OCI-LY3 (cell line): ENCODE results near the gene LAMB3.

Experiments
- H2AFZ ChIP-seq: fragments of 200-600, 300-600 bp; shearing (Covaris generic); 2 replicates; pipeline ENCODE4 v1.6.0; 2014; ENCODE audit warnings: antibody characterized with exemption, low read depth, low read length
- H3K27ac ChIP-seq: fragments of 200-600, 300-600 bp; sonication (generic); 2 replicates; pipeline ENCODE4 v1.5.1; 2014; ENCODE audit warnings: mild to moderate bottlenecking, low read length, moderate library complexity, mixed read lengths
- H3K27me3 ChIP-seq: fragments of 200-600, 300-600 bp; sonication (generic); 2 replicates; pipeline ENCODE4 v1.6.1; 2014; ENCODE audit warnings: low read depth, low read length, mixed read lengths
- H3K36me3 ChIP-seq: fragments of 200-600, 300-600 bp; sonication (generic); replicated peaks from 2 replicates; pipeline ENCODE3; 2014; ENCODE audit warnings: low read depth, low read length, mixed read lengths
- H3K4me1 ChIP-seq: fragments of 300-600, 200-600 bp; sonication (generic); 2 replicates; pipeline ENCODE4 v1.6.1; 2014; ENCODE audit warnings: low read length, mixed read lengths
- H3K4me2 ChIP-seq: fragments of 200-600, 300-600 bp; sonication (generic); 2 replicates; pipeline ENCODE4 v1.6.1; 2014; ENCODE audit warnings: low read length, mixed read lengths
- H3K4me3 ChIP-seq: fragments of 300-600, 200-600 bp; sonication (generic); 2 replicates; pipeline ENCODE4 v1.5.1; 2014; ENCODE audit warnings: antibody characterized with exemption, mild to moderate bottlenecking, low read length, moderate library complexity
- H3K79me2 ChIP-seq: fragments of 300-600, 200-600 bp; shearing (Covaris generic); 2 replicates; pipeline ENCODE4 v1.6.1; 2014; ENCODE audit warnings: mild to moderate bottlenecking, low read length, mixed read lengths
- H3K9ac ChIP-seq: fragments of 300-600, 200-600 bp; shearing (Covaris generic); 2 replicates; pipeline ENCODE4 v1.6.0; 2014; ENCODE audit warnings: mild to moderate bottlenecking, low read length, moderate library complexity
- H3K9me3 ChIP-seq: fragments of 200-600, 300-600 bp; shearing (Covaris generic); 2 replicates; pipeline ENCODE4 v1.6.1; 2014; ENCODE audit warnings: low read length, mixed read lengths; ENCODE audit not compliant: insufficient read depth
- H4K20me1 ChIP-seq: fragments of 200-600, 300-600 bp; sonication (generic); 2 replicates; pipeline ENCODE4 v1.6.1; 2016; ENCODE audit warnings: low read length, mixed read lengths; ENCODE audit not compliant: insufficient read depth
- CTCF ChIP-seq: fragments of 200-600, 300-600 bp; sonication (generic); IDR thresholded peaks from 2 replicates; pipeline ENCODE4 v1.5.1; 2014; ENCODE audit warnings: antibody characterized with exemption, low read length, low read depth
- EZH2phosphoT487 ChIP-seq: fragments of 200-600 bp; shearing (Covaris generic); IDR thresholded peaks from 2 replicates; pipeline ENCODE4 v1.6.1; 2018; ENCODE audit warnings: antibody characterized with exemption, mixed run types, low read depth

Gene LAMB3

GRCh38 chr1:209618291-209618690, 33.9 kb downstream of the LAMB3 start:
- Histone ChIP-seq H3K9me3 (no peaks in the 10 kb centered on the region), H3K79me2 (no peaks in the 10 kb centered on the region), H4K20me1 (no peaks in the 10 kb centered on the region), H3K36me3 (no peaks in the 10 kb centered on the region), H3K4me2 (no peak overlapping the region), H3K4me3 (no peak overlapping the region), H3K27me3 (peaks cover 21% of the 10 kb centered on the region), H2AFZ (no peak overlapping the region), H3K4me1 (peaks cover 8% of the 10 kb centered on the region), H3K27ac (no peak overlapping the region), H3K9ac (no peak overlapping the region)
- no peak for TF ChIP-seq EZH2phosphoT487
- TF ChIP-seq CTCF: no peak

DNA sequence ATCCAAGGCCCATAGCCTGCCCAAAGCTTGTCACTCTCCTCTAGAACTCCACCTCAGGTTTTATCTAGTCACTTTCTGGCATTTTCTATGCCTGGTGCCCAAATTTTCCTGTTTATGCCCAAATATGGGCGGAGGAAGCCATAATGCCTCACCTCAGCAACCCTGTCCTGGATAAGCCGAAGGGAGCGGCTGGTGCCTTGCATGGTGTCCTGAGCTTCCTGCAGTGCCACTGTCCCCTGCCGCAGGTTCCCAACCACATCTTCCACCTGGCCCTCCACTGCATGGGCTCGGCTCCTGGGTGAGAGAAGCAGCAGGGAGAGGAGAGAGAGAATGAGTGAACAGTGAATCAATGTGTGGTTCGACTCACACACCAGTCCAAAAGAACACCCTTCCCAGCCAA, 34.5 kb downstream of the LAMB3 start:
- Histone ChIP-seq H3K4me2 (no peak overlapping the region), H3K4me3 (no peak overlapping the region), H3K4me1 (peaks cover 8% of the 10 kb centered on the region), H2AFZ (no peak overlapping the region), H3K9me3 (no peaks in the 10 kb centered on the region), H3K27ac (no peak overlapping the region), H4K20me1 (no peaks in the 10 kb centered on the region), H3K79me2 (no peaks in the 10 kb centered on the region), H3K9ac (no peak overlapping the region), H3K36me3 (no peaks in the 10 kb centered on the region), H3K27me3 (peaks cover 27% of the 10 kb centered on the region)
- TF ChIP-seq EZH2phosphoT487 (no peak), CTCF (no peak)

GRCh38 chr1:209617047-209617673, 35.1 kb downstream of the LAMB3 start:
- no peak overlapping the region for H3K9ac ChIP-seq
- H2AFZ ChIP-seq: no peak overlapping the region
- no peaks in the 10 kb centered on the region for H3K9me3 ChIP-seq
- H3K36me3 ChIP-seq: no peaks in the 10 kb centered on the region
- H3K27me3 ChIP-seq: peaks cover 32% of the 10 kb centered on the region
- TF ChIP-seq CTCF (no peak), EZH2phosphoT487 (no peak)
- H3K4me3 ChIP-seq: no peak overlapping the region
- no peak overlapping the region for H3K27ac ChIP-seq
- H3K79me2 ChIP-seq: no peaks in the 10 kb centered on the region
- no peaks in the 10 kb centered on the region for H4K20me1 ChIP-seq
- no peak overlapping the region for H3K4me2 ChIP-seq
- peaks cover 8% of the 10 kb centered on the region for H3K4me1 ChIP-seq

DNA sequence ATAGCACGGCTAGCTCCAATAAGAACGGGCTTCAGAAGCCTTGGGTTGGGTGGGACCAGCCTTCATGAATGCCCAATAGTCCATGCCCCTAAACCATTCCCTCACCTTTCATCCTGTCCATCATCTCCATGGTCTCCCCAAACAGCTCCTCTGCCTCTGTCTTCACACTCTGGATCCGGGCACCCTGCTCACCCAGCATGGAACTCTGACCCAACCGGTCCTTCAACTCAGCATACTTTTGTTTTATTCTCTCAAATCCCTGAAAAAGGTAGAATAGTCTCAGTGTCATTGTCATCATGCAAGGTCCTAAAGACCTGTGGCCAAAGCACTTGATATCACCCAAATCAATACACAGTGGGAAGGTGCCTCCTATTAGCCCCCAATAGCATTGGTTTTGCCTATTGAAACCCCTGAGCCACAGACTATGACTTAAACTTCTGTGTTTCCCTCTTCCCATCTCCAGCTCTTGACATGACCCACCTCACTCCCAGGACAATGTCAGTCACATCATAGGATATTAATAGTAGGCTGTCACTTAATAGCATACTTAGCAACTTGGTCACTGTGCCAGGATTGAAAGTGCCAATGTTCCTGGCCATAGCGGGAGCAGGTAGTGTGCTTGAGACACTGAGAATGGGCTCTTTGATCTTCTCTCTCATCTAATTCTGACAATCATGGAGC, 35.7 kb downstream of the LAMB3 start:
- Histone ChIP-seq H3K27me3 (peaks cover 32% of the 10 kb centered on the region), H3K4me2 (no peak overlapping the region), H3K36me3 (no peaks in the 10 kb centered on the region), H2AFZ (no peak overlapping the region), H3K4me3 (no peak overlapping the region), H3K79me2 (no peaks in the 10 kb centered on the region), H3K9ac (no peak overlapping the region), H3K9me3 (no peaks in the 10 kb centered on the region), H3K4me1 (peaks cover 8% of the 10 kb centered on the region), H3K27ac (no peak overlapping the region), H4K20me1 (no peaks in the 10 kb centered on the region)
- no peak for TF ChIP-seq EZH2phosphoT487
